Prostate gland (tissue), 2 donors: Measurements from ENCODE around the gene SLC25A13. TPM values are rescaled to one million over a fixed set of nuclear protein-coding genes. Genes with fewer than 3 reads are reported as not detected.
"Not testable (repeated sequence)": the region's sequence is repeated elsewhere in the genome, so short reads cannot be mapped to it uniquely, and the experiment has no call there.

Source experiments
- DNase-seq: peaks from one replicate; pipeline ENCODE4 v3.0.0-alpha.2; 2019; ENCODE audit warnings: low spot score
- H3K27ac ChIP-seq, 2 donors: fragments of 200-600 bp; sonication (generic); 2 replicates each; pipeline ENCODE4 v1.5.1; 2017 to 2019
- H3K27me3 ChIP-seq: fragments of 200-600 bp; sonication (generic); replicated peaks from 2 replicates; pipeline ENCODE4 v1.5.1; 2019; ENCODE audit not compliant: insufficient read depth
- H3K36me3 ChIP-seq, 2 donors: fragments of 200-600 bp; sonication (generic); 1 replicate in 1 of 2; 2 replicates in 1 of 2; pipeline versions ENCODE4 v1.5.1 to v1.8.1; 2017 to 2019
- H3K4me1 ChIP-seq: fragments of 200-600 bp; sonication (generic); replicated peaks from 2 replicates; pipeline ENCODE4 v1.5.1; 2019
- H3K4me3 ChIP-seq, 2 donors: fragments of 200-600 bp; sonication (generic); 2 replicates each; pipeline ENCODE4 v1.5.1; 2017 to 2019
- H3K9me3 ChIP-seq: fragments of 200-600 bp; sonication (generic); 2 replicates; pipeline ENCODE4 v1.5.1; 2017
- POLR2A ChIP-seq: fragments of 450-650 bp; IDR thresholded peaks from one replicate; pipeline ENCODE4 v1.6.1; 2016; ENCODE audit warnings: antibody characterized with exemption, mild to moderate bottlenecking
- POLR2AphosphoS5 ChIP-seq: sonication (generic); formaldehyde crosslinking; IDR thresholded peaks from one replicate; pipeline ENCODE4 v1.6.1; 2017; ENCODE audit warnings: antibody characterized with exemption
- WGBS: methylation state at CpG from one replicate; pipeline ENCODE4 v1.1.5; 2018; 5-methylcytosine and 5-hydroxymethylcytosine counted together
- intact Hi-C: fragments of 100-400 bp; cut with DNase I; formaldehyde crosslinking; loops from one replicate; pipeline ENCODE4 v1.14.2; 2022
- total RNA-seq, 2 donors: library from RNA; depleted of rRNA; stranded (reverse); fragments of >200 nt; gene quantifications; one replicate each; pipeline ENCODE4 v1.1.0, GENCODE V29; 2016
- TF ChIP-seq, protein P1 (sequence below), 4 experiments: fragments of 200-600 bp in 2 of 4; fragments of 450-650 bp in 2 of 4; sonication (generic) in 2 of 4; IDR thresholded peaks; 1 replicate in 3 of 4; 2 replicates in 1 of 4; pipeline ENCODE4 v1.5.1; 2016 to 2019; ENCODE audit warnings: antibody characterized with exemption in 4 of 4, mild to moderate bottlenecking in 2 of 4, moderate library complexity in 2 of 4

Gene SLC25A13
- total RNA-seq, 2 donors from 2014 or later, result 14.4 to 41.6 TPM

DNA sequence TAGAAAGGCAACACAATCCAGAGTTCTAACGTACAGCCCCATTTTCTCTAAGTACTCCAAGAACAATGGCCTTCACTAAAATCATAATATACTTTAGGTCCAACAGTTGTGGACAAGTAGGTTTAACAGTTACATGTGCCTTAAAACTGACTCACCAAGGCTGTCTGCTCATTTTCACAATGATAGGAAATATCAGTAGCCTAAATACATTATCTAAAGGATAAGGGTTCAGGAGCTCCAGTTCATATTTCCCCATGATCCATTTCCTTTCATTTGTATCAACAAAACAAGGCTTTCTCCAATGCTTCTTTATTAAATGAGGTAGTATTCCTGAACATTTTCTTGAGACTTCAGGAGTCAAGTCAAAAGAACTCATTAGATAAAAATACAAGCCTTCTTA lies 164.0 kb downstream of the SLC25A13 start:
- Histone ChIP-seq H3K27ac (no peak overlapping the region), H3K36me3 (no peaks in the 10 kb centered on the region), H3K4me3 (no peak overlapping the region), H3K4me1 (no peaks in the 10 kb centered on the region), H3K9me3 (no peaks in the 10 kb centered on the region), H3K27me3 (no peaks in the 10 kb centered on the region)
- no peak for DNase-seq
- intact Hi-C loops, result no loop called here
- TF ChIP-seq POLR2A (no peak), POLR2AphosphoS5 (no peak)
- TF ChIP-seq, protein P1, sequence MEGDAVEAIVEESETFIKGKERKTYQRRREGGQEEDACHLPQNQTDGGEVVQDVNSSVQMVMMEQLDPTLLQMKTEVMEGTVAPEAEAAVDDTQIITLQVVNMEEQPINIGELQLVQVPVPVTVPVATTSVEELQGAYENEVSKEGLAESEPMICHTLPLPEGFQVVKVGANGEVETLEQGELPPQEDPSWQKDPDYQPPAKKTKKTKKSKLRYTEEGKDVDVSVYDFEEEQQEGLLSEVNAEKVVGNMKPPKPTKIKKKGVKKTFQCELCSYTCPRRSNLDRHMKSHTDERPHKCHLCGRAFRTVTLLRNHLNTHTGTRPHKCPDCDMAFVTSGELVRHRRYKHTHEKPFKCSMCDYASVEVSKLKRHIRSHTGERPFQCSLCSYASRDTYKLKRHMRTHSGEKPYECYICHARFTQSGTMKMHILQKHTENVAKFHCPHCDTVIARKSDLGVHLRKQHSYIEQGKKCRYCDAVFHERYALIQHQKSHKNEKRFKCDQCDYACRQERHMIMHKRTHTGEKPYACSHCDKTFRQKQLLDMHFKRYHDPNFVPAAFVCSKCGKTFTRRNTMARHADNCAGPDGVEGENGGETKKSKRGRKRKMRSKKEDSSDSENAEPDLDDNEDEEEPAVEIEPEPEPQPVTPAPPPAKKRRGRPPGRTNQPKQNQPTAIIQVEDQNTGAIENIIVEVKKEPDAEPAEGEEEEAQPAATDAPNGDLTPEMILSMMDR (IDR thresholded peaks at IDR 0.05), result no peak
- 100% methylated on average over 1 of the region's 1 CpG for WGBS

DNA sequence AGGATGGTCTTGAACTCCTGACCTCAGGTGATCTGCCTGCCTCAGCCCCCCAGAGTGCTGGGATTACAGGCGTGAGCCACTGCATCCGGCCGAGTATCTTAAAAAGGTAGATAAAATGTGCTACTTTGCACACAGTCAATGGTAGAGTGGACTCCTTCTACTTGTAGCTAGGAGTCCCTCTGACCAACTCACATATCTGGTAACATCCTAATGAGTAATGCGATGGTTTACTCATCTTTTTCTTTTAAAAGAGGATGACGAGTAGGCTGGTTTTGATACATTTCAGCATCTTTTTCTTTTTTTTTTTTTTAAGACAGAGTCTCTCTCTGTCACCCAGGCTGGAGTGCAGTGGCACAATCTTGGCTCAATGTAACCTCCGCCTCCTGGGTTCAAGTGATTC lies 167.4 kb downstream of the SLC25A13 start:
- H3K4me3 ChIP-seq, DNase-seq, H3K27me3 ChIP-seq, intact Hi-C loops, H3K36me3 ChIP-seq, H3K9me3 ChIP-seq, H3K27ac ChIP-seq, H3K4me1 ChIP-seq: not testable (repeated sequence)
- WGBS, result 91% methylated on average over 6 of the region's 6 CpGs

DNA sequence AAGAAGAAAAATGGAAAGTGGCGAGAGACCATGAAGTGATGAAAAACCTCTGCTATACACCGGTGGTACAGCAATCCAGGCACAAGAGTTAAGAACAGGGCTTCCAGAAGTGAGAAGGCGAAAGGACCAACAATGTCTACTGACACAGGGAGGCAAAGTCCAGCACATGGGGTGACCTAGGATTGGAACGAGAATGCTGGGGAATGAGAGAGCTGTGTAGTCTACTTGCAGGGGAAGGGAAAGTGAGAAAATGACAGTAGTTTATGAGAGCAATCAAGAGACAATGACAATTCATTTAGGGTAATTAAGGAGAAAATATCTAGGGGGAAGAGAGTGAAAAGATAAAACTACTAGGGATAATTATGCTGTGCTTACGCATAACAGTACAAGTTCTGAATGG lies 169.2 kb downstream of the SLC25A13 start:
- Histone ChIP-seq H3K9me3 (no peaks in the 10 kb centered on the region), H3K4me1 (no peaks in the 10 kb centered on the region), H3K27ac (no peak overlapping the region), H3K27me3 (no peaks in the 10 kb centered on the region), H3K36me3 (no peaks in the 10 kb centered on the region), H3K4me3 (no peak overlapping the region)
- no peak for DNase-seq
- intact Hi-C loops, result no loop called here
- WGBS, result 95% methylated on average over 5 of the region's 5 CpGs
- TF ChIP-seq, protein P1 (IDR thresholded peaks at IDR 0.05), result no peak
- no peak for TF ChIP-seq POLR2A
- no peak for TF ChIP-seq POLR2AphosphoS5

DNA sequence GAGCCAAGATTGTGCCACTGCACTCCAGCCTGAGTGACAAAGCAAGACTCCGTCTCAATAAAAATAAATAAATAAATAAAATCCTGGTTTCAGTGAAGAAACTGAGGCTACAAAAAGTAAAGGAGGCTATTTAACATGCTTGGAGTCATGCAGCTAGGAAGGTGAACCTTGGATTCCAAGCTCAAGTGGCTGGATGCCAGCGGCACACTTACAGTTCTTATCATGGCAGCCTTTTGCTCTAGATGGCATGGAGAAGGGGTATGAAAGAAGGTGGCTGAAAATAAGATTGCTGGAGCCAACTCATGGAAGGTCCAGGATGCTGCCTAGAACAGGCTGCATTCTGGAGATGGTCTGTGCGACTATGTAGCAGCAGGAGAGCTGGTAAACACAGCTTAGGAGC lies 170.0 kb downstream of the SLC25A13 start:
- no peak overlapping the region for H3K27ac ChIP-seq
- H3K36me3 ChIP-seq, result no peaks in the 10 kb centered on the region
- DNase-seq, result no peak
- no peak for TF ChIP-seq POLR2A
- no peak for TF ChIP-seq POLR2AphosphoS5
- TF ChIP-seq, protein P1 (IDR thresholded peaks at IDR 0.05), result no peak
- H3K4me1 ChIP-seq, result no peaks in the 10 kb centered on the region
- H3K27me3 ChIP-seq, result no peaks in the 10 kb centered on the region
- no peak overlapping the region for H3K4me3 ChIP-seq
- intact Hi-C loops, result no loop called here
- WGBS, result 96% methylated on average over 3 of the region's 3 CpGs
- H3K9me3 ChIP-seq, result no peaks in the 10 kb centered on the region

DNA sequence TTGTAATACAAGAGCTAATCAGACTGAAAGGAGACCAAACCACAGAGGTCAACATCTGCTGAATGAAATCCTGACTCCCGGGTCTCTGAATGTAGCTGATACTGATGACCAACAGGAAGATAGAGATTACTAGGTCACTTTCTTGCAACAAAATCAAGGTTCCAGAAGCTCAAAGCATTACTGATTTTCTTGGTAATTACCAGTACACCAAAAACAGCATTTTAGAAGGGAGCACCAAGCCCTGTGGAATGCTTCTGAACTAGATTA lies 177.7 kb downstream of the SLC25A13 start:
- Histone ChIP-seq H3K4me3 (no peak overlapping the region), H3K9me3 (no peaks in the 10 kb centered on the region), H3K36me3 (no peaks in the 10 kb centered on the region), H3K27ac (no peak overlapping the region), H3K27me3 (no peaks in the 10 kb centered on the region), H3K4me1 (no peaks in the 10 kb centered on the region)
- WGBS, result 91% methylated on average over 1 of the region's 1 CpG
- no peak for DNase-seq
- intact Hi-C loops, result no loop called here
- no peak for TF ChIP-seq POLR2AphosphoS5
- TF ChIP-seq, protein P1 (IDR thresholded peaks at IDR 0.05), result no peak
- no peak for TF ChIP-seq POLR2A
